T-helper 2 cell (primary cell): ENCODE data around the gene CCDC142.

Experiments used
- DNase-seq, 5 experiments: peaks; one replicate each; pipeline versions ENCODE4 v3.0.0 to v3.0.0-alpha.2; 2012 to 2022

CCDC142 gene

GRCh38 chr2:74514368-74515270 is 31.8 kb upstream of the CCDC142 start, which contains the start of gene TLX2:
Gene TLX2, plus strand, starts transcription at chr2:74514450. Its CDS starts 357 bp downstream, at chr2:74514807.
- peak in 1 of 5 experiments; percentile 29 for DNase-seq

- peak in 1 of 5 experiments; percentile 59 for DNase-seq
These were observed 31.0 kb upstream of the CCDC142 start for GRCh38 chr2:74513605-74514367.

DNA sequence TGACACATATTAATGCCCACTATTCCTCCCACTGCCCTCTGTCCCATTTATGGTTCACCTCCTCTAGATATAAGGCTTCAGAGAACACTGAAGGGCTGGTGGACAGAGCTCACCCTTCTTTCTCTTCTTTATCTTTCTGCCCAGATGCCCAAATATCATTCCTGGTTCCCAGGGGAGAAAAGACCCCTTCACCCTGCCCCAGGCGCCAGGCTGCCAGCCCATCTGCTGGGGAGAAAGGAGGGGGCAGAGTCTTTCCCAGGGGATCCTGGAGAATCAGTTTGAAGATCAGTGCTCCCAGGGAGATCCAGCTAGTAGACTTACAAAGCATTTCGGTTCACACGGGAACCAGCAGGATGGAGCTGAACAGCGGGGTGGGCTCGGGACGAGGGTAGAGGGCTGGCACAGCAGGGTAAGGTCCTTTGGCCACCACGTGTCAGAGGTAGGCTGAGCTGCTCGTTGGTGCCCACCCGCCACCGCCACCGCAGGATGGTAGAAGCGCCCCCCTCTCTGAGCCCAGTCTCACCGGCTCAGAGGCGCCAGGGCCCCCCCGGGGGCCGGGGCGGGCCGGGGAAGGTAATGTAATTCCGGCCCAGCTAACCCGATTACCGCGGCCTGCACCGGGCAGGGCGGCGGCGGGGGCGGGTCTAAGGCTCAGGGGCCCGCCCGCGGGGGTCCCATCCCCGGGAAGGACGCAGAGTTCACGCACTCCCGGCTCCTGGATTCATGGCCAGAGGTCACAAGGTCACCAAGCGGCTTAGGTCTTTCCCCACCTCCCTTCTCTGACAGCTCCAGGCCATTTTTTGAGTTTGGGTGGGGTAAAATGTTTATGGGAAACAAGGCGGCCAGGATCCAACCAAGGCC is 30.2 kb upstream of the CCDC142 start:
- no peak for DNase-seq

DNA sequence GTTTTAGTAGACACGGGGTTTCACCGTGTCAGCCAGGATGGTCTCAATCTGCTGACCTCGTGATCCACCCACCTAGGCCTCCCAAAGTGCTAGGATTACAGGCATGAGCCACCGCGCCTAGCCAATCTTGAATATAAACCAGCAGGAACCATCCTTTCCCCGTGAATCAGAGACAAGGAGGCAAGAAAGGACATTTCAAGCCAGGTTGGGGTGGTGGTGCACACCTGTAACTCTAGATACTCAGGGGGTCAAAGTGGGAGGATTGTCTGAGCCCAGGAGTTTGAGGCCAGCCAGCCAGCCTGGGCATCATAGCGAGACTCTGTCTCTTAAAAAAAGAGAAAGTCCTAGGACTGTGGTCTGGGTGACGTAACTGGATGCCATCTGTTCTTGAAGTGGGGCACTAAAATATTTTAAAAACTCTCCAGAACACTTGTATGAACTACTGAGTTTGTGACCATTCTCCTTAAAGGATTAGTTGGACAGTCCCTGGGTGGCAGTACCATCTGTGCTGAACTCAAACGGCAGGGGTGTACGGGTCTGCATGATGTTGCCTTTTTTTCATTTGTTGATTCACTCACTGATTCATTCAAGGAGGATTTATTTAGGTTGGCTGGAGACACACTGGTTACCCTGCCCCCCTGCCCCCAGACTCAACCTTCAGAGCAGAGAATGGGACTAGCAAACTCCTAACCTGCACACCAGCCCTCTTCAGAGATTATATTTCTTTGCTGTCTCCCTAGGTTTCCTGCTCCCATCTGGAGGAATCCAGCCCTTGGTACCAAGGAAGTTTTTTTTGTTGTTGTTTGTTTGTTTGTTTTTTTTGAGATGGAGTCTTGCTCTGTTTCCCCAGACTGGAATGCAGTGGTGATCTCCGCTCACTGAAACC is 28.5 kb upstream of the CCDC142 start:
- DNase-seq = no peak

GRCh38 chr2:74510272-74510671 is 27.5 kb upstream of the CCDC142 start:
- no peak for DNase-seq

- DNase-seq = peak in 1 of 5 experiments; percentile 43
These were observed 25.2 kb upstream of the CCDC142 start for GRCh38 chr2:74507926-74508520.

- peak; percentile 93 to 99 (median 97) for DNase-seq
These were observed 24.5 kb upstream of the CCDC142 start, which contains the start of gene PCGF1 for GRCh38 chr2:74507145-74507925. Gene PCGF1, minus strand, starts transcription at chr2:74507695. Its CDS starts 27 bp downstream, at chr2:74507668.

DNA sequence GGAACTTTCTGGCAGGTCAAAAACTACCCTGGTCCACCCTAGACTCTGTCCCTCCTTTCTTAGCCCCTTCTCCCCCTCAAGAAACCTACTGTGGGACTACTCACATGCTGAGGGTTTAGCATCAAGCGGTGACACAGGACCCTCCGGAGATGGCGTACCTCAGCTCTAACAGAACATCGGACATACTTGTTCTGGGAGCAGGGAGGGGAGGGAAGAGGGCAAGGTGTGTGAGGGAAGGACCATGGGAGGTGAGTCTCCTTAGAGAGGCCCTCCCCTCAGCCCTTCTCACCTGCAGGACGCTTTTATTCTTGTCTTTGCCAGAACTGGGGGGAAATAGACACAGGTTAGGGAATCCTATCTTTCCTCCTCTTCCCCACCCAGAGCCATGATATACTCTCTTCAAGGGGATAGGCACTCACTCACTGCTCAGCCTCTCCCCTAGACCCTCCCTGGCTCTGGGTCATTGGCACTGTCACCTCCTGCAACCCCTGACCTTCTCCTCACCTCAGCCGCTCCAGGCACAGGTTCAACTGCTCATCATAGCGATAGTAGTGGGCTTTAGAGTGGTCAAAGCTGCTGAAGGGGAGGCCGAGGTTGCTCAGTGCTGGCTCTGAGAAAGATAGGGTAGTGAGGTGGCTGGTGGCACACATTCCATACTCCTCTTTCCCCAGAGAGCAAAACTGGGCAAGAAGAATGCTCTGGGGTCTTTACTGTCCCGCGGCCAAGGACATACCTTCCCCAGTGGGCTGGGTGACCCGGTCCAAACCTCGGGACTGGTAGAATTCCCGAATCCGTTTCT is 22.8 kb upstream of the CCDC142 start:
- no peak for DNase-seq

DNA sequence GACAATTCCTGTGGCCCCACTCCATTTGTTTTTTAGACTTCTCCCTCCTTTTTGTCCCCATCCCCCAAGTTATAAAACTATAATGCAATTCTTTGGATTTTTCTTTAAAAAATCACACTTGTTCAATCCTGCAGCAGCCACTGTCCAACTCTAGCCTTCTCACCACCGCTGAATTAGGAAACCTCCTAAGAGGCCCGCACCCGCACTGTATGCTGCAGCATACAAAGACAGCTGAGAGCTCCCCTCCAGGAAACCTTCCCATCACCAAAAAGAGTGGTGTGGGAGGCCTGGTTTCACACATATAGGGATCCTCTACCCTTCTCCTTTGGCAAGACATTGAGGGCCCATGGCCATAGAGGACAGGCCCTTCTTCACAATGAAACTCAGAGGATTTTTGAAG is 21.8 kb upstream of the CCDC142 start:
- DNase-seq = no peak

GRCh38 chr2:74503506-74504475 is 21.0 kb upstream of the CCDC142 start:
- no peak for DNase-seq

- DNase-seq = peak in 1 of 5 experiments; percentile 54
These were observed 20.1 kb upstream of the CCDC142 start for GRCh38 chr2:74502720-74503505.

GRCh38 chr2:74502147-74502719 is 19.4 kb upstream of the CCDC142 start:
- no peak for DNase-seq

DNA sequence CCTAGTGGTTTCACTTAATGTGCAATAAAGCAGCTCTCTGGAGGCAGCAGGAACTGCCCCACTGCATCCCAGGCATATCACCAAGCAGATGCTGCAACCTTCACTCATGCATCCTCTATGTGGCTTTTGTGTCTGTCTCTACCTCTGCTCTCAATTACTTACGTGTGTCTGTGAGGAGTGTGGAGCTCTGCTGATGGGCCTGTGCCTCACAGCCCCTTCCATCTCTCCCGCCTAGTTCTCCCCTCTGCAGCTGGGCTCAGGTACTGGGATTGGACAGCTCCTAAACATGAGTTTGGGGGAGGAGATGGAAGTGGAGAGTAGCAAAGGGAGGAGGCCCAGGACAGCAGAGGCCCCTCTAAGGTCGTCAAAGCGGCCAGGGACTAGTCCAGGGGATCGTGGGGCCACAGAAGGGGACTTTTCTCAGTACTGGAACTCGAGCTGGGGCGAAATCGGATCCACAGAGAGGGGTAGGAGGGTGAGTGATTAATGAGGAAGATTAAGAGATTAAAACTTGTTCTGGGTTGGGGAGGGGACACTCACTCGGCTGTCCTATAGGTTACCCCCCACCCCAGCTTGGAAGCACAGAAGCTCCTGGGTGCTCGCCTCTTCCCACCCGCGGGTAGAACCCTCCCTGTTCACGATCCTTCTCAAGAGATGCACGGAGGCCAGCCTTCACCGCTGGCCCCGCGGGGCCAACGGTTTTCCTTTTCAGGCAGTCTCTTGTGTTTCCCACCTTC is 18.7 kb upstream of the CCDC142 start:
- DNase-seq = no peak

DNA sequence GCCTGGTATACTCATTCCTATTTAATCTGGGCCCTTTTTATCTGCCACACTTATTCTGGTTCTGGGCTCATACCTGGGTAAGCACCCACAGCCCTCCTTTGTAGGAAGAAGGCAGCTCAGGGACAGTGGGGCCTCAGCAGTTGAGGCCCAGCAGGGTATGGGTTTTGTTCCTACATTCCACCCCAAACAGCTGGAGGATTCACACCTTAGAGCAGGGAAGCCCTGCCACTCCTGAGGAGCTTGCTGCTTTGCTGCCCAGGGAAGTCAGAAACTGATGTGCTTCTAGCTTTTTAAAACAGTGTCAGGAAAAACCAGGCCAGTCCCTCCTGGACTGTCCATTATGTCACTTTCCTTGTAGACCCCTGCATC is 17.8 kb upstream of the CCDC142 start:
- no peak for DNase-seq

- DNase-seq = no peak
These were observed 17.3 kb upstream of the CCDC142 start for GRCh38 chr2:74499940-74500577.
